C4-2B (cell line): ENCODE measurements around the gene PLA2G4E.

Experiments
- CTCF ChIP-seq: fragments of 450-650 bp; conservative IDR thresholded peaks from 2 replicates; pipeline ENCODE4 v1.5.1; 2017; ENCODE audit warnings: mild to moderate bottlenecking
- ZFX ChIP-seq: fragments of 450-650 bp; IDR thresholded peaks from 2 replicates; pipeline ENCODE4 v1.6.1; 2017

- no peak for TF ChIP-seq CTCF
- no peak for TF ChIP-seq ZFX
Observed at GRCh38 chr15:41945221-41945620, 75.6 kb downstream of the PLA2G4E start.
